ENCODE measurements around the gene EP400.
"Not testable (repeated sequence)": the region's sequence is repeated elsewhere in the genome, so short reads cannot be mapped to it uniquely, and the experiment has no call there.

The EP400 gene

GRCh38 chr12:132021031-132021871 lies 71.5 kb downstream of the EP400 start:
- no peak for DNase-seq

- no peak for DNase-seq
These were observed 72.2 kb downstream of the EP400 start for GRCh38 chr12:132021965-132022364.

GRCh38 chr12:132023658-132024057 lies 73.9 kb downstream of the EP400 start:
- no peak for DNase-seq

GRCh38 chr12:132024758-132025157 lies 75.0 kb downstream of the EP400 start:
- no peak for DNase-seq

GRCh38 chr12:132025526-132025925 lies 75.8 kb downstream of the EP400 start:
- DNase-seq, result no peak

- no peak for DNase-seq
These were observed 76.5 kb downstream of the EP400 start for GRCh38 chr12:132026061-132026795.

GRCh38 chr12:132026796-132027500 lies 77.2 kb downstream of the EP400 start:
- no peak for DNase-seq

GRCh38 chr12:132027636-132028035 lies 77.9 kb downstream of the EP400 start:
- no peak for DNase-seq

- DNase-seq, result no peak
These were observed 78.4 kb downstream of the EP400 start for GRCh38 chr12:132028111-132028510.

- DNase-seq, result no peak
These were observed 80.0 kb downstream of the EP400 start for GRCh38 chr12:132029503-132030300.

- DNase-seq, result no peak
These were observed 80.8 kb downstream of the EP400 start for GRCh38 chr12:132030367-132031038.

GRCh38 chr12:132033627-132034026 lies 83.9 kb downstream of the EP400 start:
- no peak for DNase-seq

GRCh38 chr12:132036063-132036683 lies 86.4 kb downstream of the EP400 start:
- DNase-seq, result no peak

GRCh38 chr12:132040906-132041606 lies 91.3 kb downstream of the EP400 start:
- no peak for DNase-seq

- no peak for DNase-seq
These were observed 93.5 kb downstream of the EP400 start for GRCh38 chr12:132043216-132043615.

GRCh38 chr12:132043770-132044467 lies 94.2 kb downstream of the EP400 start:
- DNase-seq, result no peak

- DNase-seq, result no peak
These were observed 95.1 kb downstream of the EP400 start for GRCh38 chr12:132044661-132045412.

GRCh38 chr12:132045751-132046150 lies 96.0 kb downstream of the EP400 start:
- no peak for DNase-seq

GRCh38 chr12:132046561-132046960 lies 96.8 kb downstream of the EP400 start:
- no peak for DNase-seq

- not testable (repeated sequence) for DNase-seq
These were observed 97.9 kb downstream of the EP400 start for GRCh38 chr12:132047630-132048029.

Measured in OCI-M1 (cell line).